ENCODE data around the gene LAMP1.
"Not testable (repeated sequence)": the region's sequence is repeated elsewhere in the genome, so short reads cannot be mapped to it uniquely, and the experiment has no call there.

LAMP1 gene

GRCh38 chr13:113296823-113297369, at the start of gene LAMP1:
TSS of gene LAMP1 (plus strand) at chr13:113297239. CDS start at chr13:113297435, 196 bp downstream.
- peak; percentile 97 for DNase-seq

GRCh38 chr13:113252516-113253095, 44.4 kb upstream of the LAMP1 start:
- DNase-seq, result no peak

- DNase-seq, result not testable (repeated sequence)
These were observed 39.1 kb upstream of the LAMP1 start for GRCh38 chr13:113257908-113258307.

- no peak for DNase-seq
These were observed 38.6 kb upstream of the LAMP1 start for GRCh38 chr13:113258321-113259054.

GRCh38 chr13:113260996-113261395, 36.0 kb upstream of the LAMP1 start:
- DNase-seq, result no peak

GRCh38 chr13:113263016-113263415, 34.0 kb upstream of the LAMP1 start:
- not testable (repeated sequence) for DNase-seq

GRCh38 chr13:113267642-113268405, 29.2 kb upstream of the LAMP1 start:
- no peak for DNase-seq

- DNase-seq, result no peak
These were observed 25.0 kb upstream of the LAMP1 start for GRCh38 chr13:113272031-113272430.

- DNase-seq, result no peak
These were observed 24.3 kb upstream of the LAMP1 start for GRCh38 chr13:113272701-113273181.

- DNase-seq, result no peak
These were observed 23.7 kb upstream of the LAMP1 start for GRCh38 chr13:113273321-113273720.

- DNase-seq, result no peak
These were observed 23.0 kb upstream of the LAMP1 start for GRCh38 chr13:113273851-113274590.

- no peak for DNase-seq
These were observed 22.3 kb upstream of the LAMP1 start for GRCh38 chr13:113274721-113275120.

- no peak for DNase-seq
These were observed 21.7 kb upstream of the LAMP1 start for GRCh38 chr13:113275387-113275786.

- no peak for DNase-seq
These were observed 16.9 kb upstream of the LAMP1 start for GRCh38 chr13:113280126-113280525.

- DNase-seq, result no peak
These were observed 13.1 kb upstream of the LAMP1 start for GRCh38 chr13:113283904-113284303.

GRCh38 chr13:113288880-113289279, 8.2 kb upstream of the LAMP1 start:
- no peak for DNase-seq

- no peak for DNase-seq
These were observed 5.9 kb upstream of the LAMP1 start for GRCh38 chr13:113291129-113291528.

- DNase-seq, result no peak
These were observed 4.8 kb upstream of the LAMP1 start for GRCh38 chr13:113292021-113292862.

- no peak for DNase-seq
These were observed 3.4 kb upstream of the LAMP1 start for GRCh38 chr13:113293686-113294085.

- no peak for DNase-seq
These were observed 1.3 kb upstream of the LAMP1 start for GRCh38 chr13:113295776-113296175.

GRCh38 chr13:113297370-113298042, 467 bp downstream of the LAMP1 start:
- peak; percentile 53 for DNase-seq

Data from CD4-positive, alpha-beta T cell treated with Interleukin-4 for 4 hours (primary cell).